ENCODE data around the gene AMBP. TPM values are rescaled to one million over a fixed set of nuclear protein-coding genes. Genes with fewer than 3 reads are reported as not detected.

AMBP gene
- total RNA-seq, 1 experiment from 2014 or later = 0.20 TPM

GRCh38 chr9:114125476-114126013, 47.4 kb upstream of the AMBP start:
- Mint-ChIP-seq H3K4me1 (peaks cover 7 to 29% of the 10 kb centered on the region in 2 experiments), H3K36me3 (ENCODE audit: insufficient read depth in 1 of 3, low read depth in 3 of 3) (no peaks in the 10 kb centered on the region; a peak in 1 of 7 replicates), H3K27me3 (ENCODE audit: low read depth) (peaks cover 48% of the 10 kb centered on the region), H3K27ac (no peak overlapping the region), H3K4me3 (no peak overlapping the region), H3K9me3 (peaks cover 0 to 3% of the 10 kb centered on the region in 2 experiments; a peak in 2 of 5 replicates)
- Histone ChIP-seq H4K91ac (ENCODE audit: insufficient read length, low read depth, low read length) (no peak overlapping the region), H2BK120ac (ENCODE audit: low read depth, low read length, poor library complexity, severe bottlenecking) (no peak overlapping the region), H2BK20ac (ENCODE audit: low read depth, low read length, poor library complexity, severe bottlenecking) (no peak overlapping the region), H2BK5ac (ENCODE audit: insufficient read length, low read length) (no peak overlapping the region), H3K18ac (ENCODE audit: insufficient read length, low read depth, low read length) (no peak overlapping the region), H2AFZ (ENCODE audit: low read length) (no peak overlapping the region), H3K4me1 (ENCODE audit: insufficient read depth, low read length) (no peaks in the 10 kb centered on the region), H3K23ac (ENCODE audit: insufficient read length, low read depth, low read length) (no peak overlapping the region), H3K27me3 (ENCODE audit: insufficient read depth, low read length) (no peaks in the 10 kb centered on the region; the same call in 1 of the 2 replicates), H4K20me1 (ENCODE audit: control insufficient read depth, insufficient read depth, insufficient read length) (no peaks in the 10 kb centered on the region), H3K4ac (ENCODE audit: low read depth, low read length) (no peak overlapping the region), H3K27ac (ENCODE audit: insufficient read length, low read depth, low read length) (no peak overlapping the region), H4K8ac (replicated peaks; ENCODE audit: insufficient read length, low read depth, low read length) (no peak overlapping the region), H3K23me2 (ENCODE audit: insufficient read length, low read depth, low read length, poor library complexity, severe bottlenecking) (no peaks in the 10 kb centered on the region), H3K9ac (ENCODE audit: extremely low read depth, insufficient read length, low read length) (no peak overlapping the region), H3K4me2 (ENCODE audit: insufficient read depth, insufficient read length, low read length) (no peak overlapping the region), H3K79me1 (ENCODE audit: insufficient read depth, low read depth, low read length, poor library complexity, severe bottlenecking) (no peaks in the 10 kb centered on the region), H3K14ac (ENCODE audit: insufficient read depth, low read length) (no peak overlapping the region), H3T11ph (ENCODE audit: low read length) (no peak overlapping the region), H2BK15ac (ENCODE audit: low read depth, low read length) (no peak overlapping the region), H3K56ac (ENCODE audit: insufficient read length, low read depth, low read length) (no peak overlapping the region), H3K79me2 (ENCODE audit: insufficient read depth, low read length) (no peaks in the 10 kb centered on the region), H4K5ac (ENCODE audit: insufficient read length, low read depth, low read length) (no peak overlapping the region), H3K9me3 (ENCODE audit: control insufficient read depth, low read depth, low read length) (no peaks in the 10 kb centered on the region), H2BK12ac (ENCODE audit: insufficient read length, low read depth, low read length) (no peak overlapping the region), H2AK5ac (ENCODE audit: insufficient read length, low read length) (no peak overlapping the region)
- WGBS (ENCODE audit: extremely low coverage, insufficient read length, low lambda C conversion rate) = no CpG with 5 or more reads among the region's 10 CpGs
- DNase-seq = no peak
- no peak for TF ChIP-seq CTCF (conservative IDR thresholded peaks at IDR 0.05)
